IPS-NIHi7 (cell line): ENCODE data around the gene JAK1.
A peak's percentile ranks its signal among the peaks of the same experiment; 100 is the strongest.

Source experiments
- DNase-seq: peaks from one replicate; pipeline ENCODE4 v3.0.0; 2012; ENCODE audit warnings: mixed read lengths; ENCODE audit errors: extremely low spot score

The JAK1 gene

GRCh38 chr1:64892576-64893573 lies 73.5 kb downstream of the JAK1 start:
- DNase-seq = no peak

GRCh38 chr1:64891448-64891825 lies 74.9 kb downstream of the JAK1 start:
- no peak for DNase-seq

GRCh38 chr1:64890699-64891447 lies 75.5 kb downstream of the JAK1 start:
- DNase-seq = no peak

GRCh38 chr1:64887689-64888217 lies 78.6 kb downstream of the JAK1 start:
- DNase-seq = no peak

GRCh38 chr1:64886877-64887276 lies 79.5 kb downstream of the JAK1 start:
- peak; percentile 26 for DNase-seq

- no peak for DNase-seq
Observed at GRCh38 chr1:64885648-64886047, 80.7 kb downstream of the JAK1 start.

- DNase-seq = no peak
Observed at GRCh38 chr1:64884261-64885040, 81.9 kb downstream of the JAK1 start.

GRCh38 chr1:64882574-64883255 lies 83.6 kb downstream of the JAK1 start:
- no peak for DNase-seq

GRCh38 chr1:64881281-64881680 lies 85.1 kb downstream of the JAK1 start:
- DNase-seq = no peak

- DNase-seq = no peak
Observed at GRCh38 chr1:64880449-64880848, 85.9 kb downstream of the JAK1 start.

GRCh38 chr1:64878931-64879611 lies 87.3 kb downstream of the JAK1 start:
- no peak for DNase-seq

GRCh38 chr1:64878090-64878489 lies 88.3 kb downstream of the JAK1 start:
- DNase-seq = no peak

- DNase-seq = no peak
Observed at GRCh38 chr1:64877598-64877997, 88.8 kb downstream of the JAK1 start.

- no peak for DNase-seq
Observed at GRCh38 chr1:64877151-64877550, 89.2 kb downstream of the JAK1 start.

GRCh38 chr1:64875606-64876005 lies 90.7 kb downstream of the JAK1 start:
- no peak for DNase-seq

- no peak for DNase-seq
Observed at GRCh38 chr1:64875101-64875500, 91.2 kb downstream of the JAK1 start.

- no peak for DNase-seq
Observed at GRCh38 chr1:64874666-64875065, 91.7 kb downstream of the JAK1 start.

- DNase-seq = no peak
Observed at GRCh38 chr1:64873576-64873975, 92.8 kb downstream of the JAK1 start.

GRCh38 chr1:64872067-64872466 lies 94.3 kb downstream of the JAK1 start:
- no peak for DNase-seq

- DNase-seq = no peak
Observed at GRCh38 chr1:64871256-64871655, 95.1 kb downstream of the JAK1 start.

- no peak for DNase-seq
Observed at GRCh38 chr1:64867266-64867665, 99.1 kb downstream of the JAK1 start.
